ENCODE results near the gene ARHGAP6. TPM values are rescaled to one million over a fixed set of nuclear protein-coding genes. Genes with fewer than 3 reads are reported as not detected.

Gene ARHGAP6
- total and polyA plus RNA-seq, 11 donors = 2.1 to 6.6 (median 2.5) TPM

GRCh38 chrX:11606408-11606807, 59.3 kb downstream of the ARHGAP6 start:
- Histone ChIP-seq H3K9me3 (no peaks in the 10 kb centered on the region), H3K4me1 (no peaks in the 10 kb centered on the region), H3K27me3 (peaks cover 0 to 5% (median 0%) of the 10 kb centered on the region in 9 donors), H3K36me3 (no peaks in the 10 kb centered on the region), H3K27ac (no peak overlapping the region), H3K4me3 (no peak overlapping the region)
- DNase-seq (no peak), ATAC-seq (no peak)
- intact Hi-C loops (cut with DNase I) = no loop called here
- TF ChIP-seq CTCF (IDR thresholded peaks at IDR 0.05) = no peak
- no peak for TF ChIP-seq POLR2A (IDR thresholded peaks at IDR 0.05)

GRCh38 chrX:11600578-11600977, 65.1 kb downstream of the ARHGAP6 start:
- H3K27me3 ChIP-seq = peaks cover 0 to 9% (median 0%) of the 10 kb centered on the region in 9 donors
- H3K4me1 ChIP-seq = no peaks in the 10 kb centered on the region
- intact Hi-C loops (cut with DNase I) = no loop called here
- no peaks in the 10 kb centered on the region for H3K36me3 ChIP-seq
- H3K9me3 ChIP-seq = no peaks in the 10 kb centered on the region
- no peak for TF ChIP-seq POLR2A (IDR thresholded peaks at IDR 0.05)
- TF ChIP-seq CTCF (IDR thresholded peaks at IDR 0.05) = no peak
- DNase-seq (no peak), ATAC-seq (no peak)
- 68 to 91% (median 79%) methylated on average over 3 of the region's 3 CpGs for WGBS, 4 donors
- no peak overlapping the region for H3K4me3 ChIP-seq
- no peak overlapping the region for H3K27ac ChIP-seq

- no peaks in the 10 kb centered on the region for H3K36me3 ChIP-seq
- WGBS, 4 donors = 55 to 68% (median 58%) methylated on average over 2 of the region's 2 CpGs
- intact Hi-C loops (cut with DNase I) = no loop called here
- H3K4me1 ChIP-seq = no peaks in the 10 kb centered on the region
- TF ChIP-seq CTCF (IDR thresholded peaks at IDR 0.05) (no peak), POLR2A (IDR thresholded peaks at IDR 0.05) (no peak)
- H3K27ac ChIP-seq = no peak overlapping the region
- no peak for DNase-seq
- no peak overlapping the region for H3K4me3 ChIP-seq
- H3K27me3 ChIP-seq = peaks cover 0 to 4% (median 0%) of the 10 kb centered on the region in 9 donors
- no peak for ATAC-seq
- no peaks in the 10 kb centered on the region for H3K9me3 ChIP-seq
Measured at GRCh38 chrX:11597479-11597878, 68.2 kb downstream of the ARHGAP6 start.

- ATAC-seq (no peak), DNase-seq (no peak)
- no peaks in the 10 kb centered on the region for H3K4me1 ChIP-seq
- TF ChIP-seq CTCF (IDR thresholded peaks at IDR 0.05) (no peak), POLR2A (IDR thresholded peaks at IDR 0.05) (no peak)
- intact Hi-C loops (cut with DNase I) = no loop called here
- H3K4me3 ChIP-seq = no peak overlapping the region
- no peak overlapping the region for H3K27ac ChIP-seq
- no peaks in the 10 kb centered on the region for H3K9me3 ChIP-seq
- H3K27me3 ChIP-seq = no peaks in the 10 kb centered on the region
- no peaks in the 10 kb centered on the region for H3K36me3 ChIP-seq
Measured at GRCh38 chrX:11591723-11592346, 73.9 kb downstream of the ARHGAP6 start.

Measured in heart left ventricle (tissue), 16 donors.